C4-2B (cell line): ENCODE results near the gene IQCE.

Experiments
- H3K27ac ChIP-seq: fragments of 450-650 bp; 2 replicates; pipeline ENCODE4 v1.5.1; 2017
- CTCF ChIP-seq: fragments of 450-650 bp; conservative IDR thresholded peaks from 2 replicates; pipeline ENCODE4 v1.5.1; 2017; ENCODE audit warnings: mild to moderate bottlenecking
- ZFX ChIP-seq: fragments of 450-650 bp; IDR thresholded peaks from 2 replicates; pipeline ENCODE4 v1.6.1; 2017

Gene IQCE

GRCh38 chr7:2610466-2610865 is 51.7 kb downstream of the IQCE start:
- H3K27ac ChIP-seq = no peak overlapping the region
- TF ChIP-seq ZFX (no peak), CTCF (no peak)

- TF ChIP-seq CTCF (no peak), ZFX (no peak)
- no peak overlapping the region for H3K27ac ChIP-seq
Observed at GRCh38 chr7:2610898-2611297, 52.1 kb downstream of the IQCE start.

- no peak overlapping the region for H3K27ac ChIP-seq
- no peak for TF ChIP-seq ZFX
- TF ChIP-seq CTCF = no peak
Observed at GRCh38 chr7:2611401-2611800, 52.6 kb downstream of the IQCE start.

GRCh38 chr7:2611922-2612321 is 53.1 kb downstream of the IQCE start:
- TF ChIP-seq ZFX (no peak), CTCF (no peak)
- no peak overlapping the region for H3K27ac ChIP-seq

GRCh38 chr7:2612445-2613097 is 53.8 kb downstream of the IQCE start:
- no peak overlapping the region for H3K27ac ChIP-seq
- TF ChIP-seq CTCF = no peak

- no peak overlapping the region for H3K27ac ChIP-seq
- no peak for TF ChIP-seq CTCF
Observed at GRCh38 chr7:2613098-2613930, 54.5 kb downstream of the IQCE start.

- H3K27ac ChIP-seq = no peak overlapping the region
- TF ChIP-seq ZFX (no peak), CTCF (no peak)
Observed at GRCh38 chr7:2613931-2614600, 55.3 kb downstream of the IQCE start.
